ENCODE data around the gene KHSRP.

KHSRP gene

DNA sequence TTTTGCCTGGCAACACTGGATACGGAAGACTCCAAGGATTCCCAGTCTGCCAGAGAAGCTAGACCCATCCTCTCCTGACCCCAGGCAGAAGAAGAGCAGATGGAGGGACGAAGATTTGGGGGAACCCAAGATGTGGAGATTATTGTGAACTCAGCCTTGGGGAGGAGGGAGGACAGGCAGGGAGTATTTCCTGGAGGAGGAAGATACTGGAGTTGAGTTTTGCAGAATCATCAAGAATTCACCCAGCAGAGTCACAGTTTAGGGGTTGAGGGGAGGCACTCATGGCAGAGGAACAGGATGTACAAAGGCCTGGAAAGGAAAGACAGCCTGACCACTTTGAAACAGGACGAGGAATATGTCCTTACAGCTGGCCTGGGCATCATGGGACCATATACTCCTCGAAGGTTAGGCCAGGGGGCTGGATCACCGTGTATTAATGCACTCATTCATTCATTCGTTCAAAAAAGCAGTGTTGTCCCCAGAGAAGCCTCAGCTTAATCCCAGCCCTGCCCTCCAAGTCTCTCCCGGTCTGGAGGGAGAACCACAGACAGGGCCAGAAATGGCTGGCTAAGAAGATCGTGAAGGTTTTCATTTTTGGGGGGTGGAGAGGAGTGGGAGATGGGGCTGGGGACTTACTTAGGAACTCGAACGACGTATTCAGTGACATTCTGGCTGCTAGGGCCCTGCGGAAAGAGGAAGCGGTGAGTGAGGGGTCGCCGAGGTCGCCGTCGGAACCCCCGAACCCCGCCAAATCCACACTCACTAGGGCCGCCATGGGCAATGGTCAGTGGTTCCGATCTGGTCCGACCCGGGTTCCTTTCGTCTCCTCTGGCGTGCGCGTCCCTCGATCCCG is 32.2 kb downstream of the KHSRP start:
- no peak for DNase-seq

DNA sequence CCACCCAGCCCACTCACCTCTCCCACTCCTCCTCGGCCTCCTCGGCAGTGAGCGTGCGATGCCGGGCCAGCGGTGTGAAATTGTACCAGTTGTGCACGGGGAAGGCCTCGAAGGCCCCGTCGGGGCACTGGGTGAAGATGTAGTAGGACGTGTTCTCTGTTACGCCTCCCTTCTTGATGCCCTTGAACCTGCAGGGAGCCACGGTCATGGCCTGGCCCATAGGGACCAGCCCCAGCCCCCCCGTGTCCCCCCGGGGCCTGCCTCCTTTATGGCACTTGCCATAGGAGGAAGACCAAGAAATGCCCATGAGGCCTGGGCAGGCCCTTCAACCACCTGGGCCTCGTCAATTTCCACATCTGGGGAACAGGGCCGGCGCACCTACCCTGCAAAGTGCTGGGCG is 37.2 kb downstream of the KHSRP start:
- no peak for DNase-seq

DNA sequence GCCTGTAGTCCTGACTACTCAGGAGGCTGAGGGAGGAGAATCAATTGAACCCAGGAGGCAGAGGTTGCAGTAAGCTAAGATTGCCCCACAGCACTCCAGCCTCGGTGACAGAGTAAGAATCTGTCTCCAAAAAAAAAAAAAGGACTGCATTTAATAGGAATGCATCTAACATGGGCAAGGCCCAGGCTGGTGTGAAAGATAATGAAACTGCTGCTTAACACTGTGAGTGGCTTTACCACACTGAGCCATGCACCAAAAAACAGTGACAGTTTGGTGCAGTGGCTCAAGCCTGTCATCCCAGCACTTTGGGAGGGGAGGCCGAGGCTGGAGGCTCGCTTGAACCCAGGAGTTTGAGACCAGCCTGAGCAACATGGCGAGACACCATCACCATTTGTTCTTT is 40.2 kb downstream of the KHSRP start:
- DNase-seq, result no peak

DNA sequence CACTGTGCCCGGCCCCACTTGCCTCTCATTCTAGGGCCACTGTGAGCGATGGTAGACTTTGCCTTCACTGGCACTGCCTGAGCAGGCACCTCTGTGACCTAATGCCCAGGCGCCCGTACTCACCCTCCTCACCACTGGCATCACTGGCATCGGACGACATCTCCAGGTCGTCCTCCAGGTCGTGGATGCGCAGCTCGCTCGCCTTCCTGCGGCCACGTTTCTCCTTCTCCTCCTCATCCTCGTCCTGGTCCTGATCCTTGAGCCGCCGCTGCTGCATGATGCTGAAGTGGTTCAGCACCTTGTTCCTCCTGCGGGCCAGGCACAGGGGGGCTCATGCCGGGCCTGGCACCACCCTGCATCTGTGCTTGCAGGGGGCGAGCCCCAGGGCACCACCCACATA is 41.4 kb downstream of the KHSRP start:
- no peak for DNase-seq

DNA sequence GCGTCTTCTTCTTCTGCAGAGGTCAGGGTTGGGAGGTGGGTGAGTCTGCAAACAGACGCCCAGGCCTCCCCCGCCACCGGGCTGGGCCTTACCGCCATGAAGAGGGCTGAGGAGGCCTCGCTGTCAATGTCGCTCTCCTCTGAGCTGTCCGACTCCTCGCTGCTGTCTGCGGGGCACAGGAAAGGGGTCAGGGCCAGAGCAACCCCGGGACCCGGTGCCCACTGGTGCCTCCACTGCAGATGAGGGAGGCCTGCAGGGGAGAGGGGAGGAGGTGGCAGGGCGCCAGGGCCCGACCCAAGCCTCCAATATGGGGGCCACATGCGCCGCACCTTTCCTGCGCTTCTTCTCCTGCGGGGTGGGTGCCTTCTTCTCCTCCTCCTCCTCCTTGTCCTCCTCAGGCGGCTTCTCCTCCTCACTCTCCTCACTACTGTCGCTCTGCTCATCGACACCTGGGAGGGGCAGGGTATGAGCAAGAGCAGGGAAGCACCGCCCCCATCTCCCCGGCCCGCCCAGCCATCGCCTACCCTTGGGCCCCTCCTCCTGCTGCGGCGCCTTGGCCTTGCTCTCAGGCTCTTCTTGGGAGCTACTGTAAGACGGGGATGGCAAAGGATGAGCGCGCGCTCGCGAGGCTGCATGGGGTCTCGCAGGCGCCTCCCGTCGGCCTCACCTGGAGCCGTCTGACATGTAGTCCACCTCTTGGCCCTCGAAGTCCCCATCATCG is 43.4 kb downstream of the KHSRP start:
- DNase-seq, result no peak

DNA sequence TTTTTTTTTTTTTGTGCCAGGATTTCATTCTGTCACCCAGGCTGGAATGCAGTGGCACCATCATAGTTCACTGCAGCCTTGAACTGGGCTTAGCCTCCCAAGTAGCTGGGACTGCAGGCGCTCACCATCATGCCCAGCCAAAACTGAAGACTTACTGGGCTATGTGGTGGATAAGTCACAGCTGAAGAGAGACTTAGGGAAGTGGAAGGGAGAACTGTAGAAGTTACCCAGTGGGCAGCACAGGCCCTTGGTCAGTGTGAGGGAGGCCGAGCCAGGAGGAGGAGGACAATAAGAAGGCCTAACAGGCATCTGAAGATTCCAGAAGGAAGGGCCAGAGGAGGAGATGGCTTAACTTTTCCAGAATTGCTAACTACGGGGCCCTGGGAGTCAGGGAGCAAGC is 44.9 kb downstream of the KHSRP start:
- no peak for DNase-seq

DNA sequence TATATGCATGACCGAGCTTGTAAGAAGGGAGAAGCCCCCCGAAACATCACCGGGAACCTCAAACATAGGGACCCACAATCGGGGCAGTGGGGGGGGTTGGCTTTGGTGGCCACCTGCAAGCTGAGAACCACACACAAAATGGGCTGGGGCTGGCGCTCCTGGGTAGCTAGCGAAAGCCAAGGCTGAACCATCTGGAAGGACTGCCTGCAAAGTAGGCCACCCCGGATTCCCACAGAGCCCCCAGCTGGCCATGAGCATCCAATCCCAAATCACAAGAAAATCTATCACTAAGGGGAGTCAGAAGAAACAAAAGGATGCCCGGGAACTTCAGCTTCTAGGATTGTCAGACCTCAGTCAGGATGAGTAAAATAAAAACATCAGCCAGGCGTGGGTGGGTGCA is 46.1 kb downstream of the KHSRP start:
- DNase-seq, result no peak

DNA sequence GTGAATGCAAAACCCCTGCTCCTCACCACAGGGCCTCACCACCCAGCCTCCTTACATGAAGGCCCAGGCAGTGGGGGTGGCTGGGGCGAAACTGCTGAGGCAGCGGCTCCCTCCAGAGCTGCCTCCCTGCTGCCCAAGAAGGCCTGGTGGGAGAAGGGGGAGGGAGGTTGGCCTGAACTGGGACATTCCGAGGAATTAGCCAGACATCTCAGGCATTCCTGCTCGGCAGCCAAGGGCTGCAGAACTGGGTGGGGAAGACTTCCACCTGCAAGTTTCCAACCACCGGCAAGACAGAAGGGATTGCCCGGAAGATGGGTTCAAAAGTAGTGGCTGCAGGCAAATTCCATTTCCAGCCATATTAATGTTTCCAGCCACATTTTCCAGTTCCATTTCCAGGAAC is 46.6 kb downstream of the KHSRP start:
- no peak for DNase-seq

DNA sequence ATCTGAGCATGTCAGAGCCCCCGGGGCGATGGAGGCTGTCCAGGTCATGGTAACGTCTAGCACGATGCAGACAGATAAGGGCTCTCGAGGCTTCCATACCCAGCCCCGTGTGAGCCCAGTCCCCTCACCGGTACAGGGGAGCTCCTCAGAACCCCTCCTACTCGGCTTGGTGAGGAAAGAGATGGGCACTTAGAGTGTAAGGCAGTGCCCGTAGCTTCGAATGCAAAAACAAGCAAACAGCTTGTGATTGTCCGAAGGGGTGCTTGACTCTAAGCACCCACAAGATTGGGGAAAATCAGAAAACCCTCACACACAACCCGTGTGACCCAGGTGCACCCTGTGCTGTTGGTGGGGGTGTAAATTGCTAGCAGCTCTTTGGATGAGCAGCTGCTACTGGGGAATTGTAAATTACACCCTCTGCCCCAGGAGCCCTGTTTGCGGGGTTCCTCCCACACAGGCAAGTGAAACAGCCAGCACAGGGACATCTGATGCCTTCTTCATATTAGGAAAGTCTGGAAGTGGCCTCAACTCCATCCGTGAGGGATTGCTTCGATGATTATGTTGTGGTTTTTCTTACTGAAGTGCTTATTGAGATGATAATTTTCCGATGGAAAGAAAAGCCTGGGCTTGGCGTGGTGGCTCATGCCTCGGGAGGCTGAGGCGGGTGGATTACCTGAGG is 48.0 kb downstream of the KHSRP start:
- no peak for DNase-seq

DNA sequence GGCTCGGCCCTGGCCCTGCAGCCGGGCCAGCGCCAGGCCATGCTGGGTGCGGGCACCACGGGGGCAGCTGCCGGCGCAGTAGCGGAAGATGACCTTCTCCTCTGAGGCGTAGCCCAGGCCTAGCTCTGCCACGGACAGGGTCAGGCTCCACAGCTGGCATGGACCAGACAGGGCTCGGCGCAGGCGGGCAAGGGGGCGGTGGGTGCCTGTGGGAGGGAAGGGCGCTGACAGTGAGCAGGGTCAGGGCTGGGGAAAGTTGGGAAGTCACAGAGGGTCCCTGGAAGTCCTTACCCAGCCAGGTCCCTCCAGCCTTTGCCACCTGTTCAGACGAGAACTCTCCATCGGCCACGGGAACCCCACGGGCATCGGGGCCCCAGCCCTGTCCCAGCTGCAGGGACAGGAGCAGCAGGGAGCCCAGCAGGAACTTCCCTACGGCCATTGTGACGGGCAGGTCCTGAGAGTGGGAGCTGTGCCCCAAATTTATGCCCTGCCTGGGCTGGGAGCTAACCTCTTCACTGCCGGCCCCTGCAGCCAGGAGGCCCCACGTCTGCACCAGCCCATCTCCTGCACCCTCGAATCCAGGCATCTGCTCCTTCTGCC is 49.1 kb downstream of the KHSRP start, which contains the start of gene PSPN:
TSS of gene PSPN (minus strand) at position 523 of the 600 bp plus-strand sequence. CDS start at position 439, 84 bp downstream.
- DNase-seq, result no peak

DNA sequence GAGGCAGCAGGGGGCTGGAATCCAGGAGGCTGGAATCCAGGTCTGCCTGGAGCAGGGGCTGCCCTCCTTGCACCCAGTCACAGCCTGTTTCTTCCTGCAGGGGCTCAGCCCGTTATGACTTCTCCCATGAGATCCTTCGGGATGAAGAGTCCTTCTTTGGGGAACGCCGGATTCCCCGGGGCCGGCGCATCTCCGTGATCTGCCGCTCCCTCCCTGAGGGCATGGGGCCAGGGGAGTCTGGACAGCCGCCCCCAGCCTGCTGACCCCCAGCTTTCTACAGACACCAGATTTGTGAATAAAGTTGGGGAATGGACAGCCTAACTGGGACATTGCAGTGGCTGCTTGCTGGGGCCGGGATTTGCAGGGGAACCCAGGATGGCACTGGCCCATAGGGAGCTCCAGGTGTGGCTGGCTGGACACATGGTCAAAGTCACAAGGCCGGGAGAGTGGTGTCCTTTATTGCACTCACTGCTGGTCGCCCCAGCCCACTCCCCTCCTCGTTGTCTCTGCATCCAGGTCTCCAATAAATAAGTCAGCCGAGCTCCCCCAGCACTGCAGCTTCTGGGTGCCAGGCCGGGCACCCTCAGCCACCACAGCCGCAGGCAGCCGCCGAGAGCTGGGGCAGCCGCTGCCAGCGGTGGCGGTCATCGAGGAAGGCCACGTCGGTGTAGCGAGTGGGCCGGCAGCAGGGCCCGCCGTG is 49.8 kb downstream of the KHSRP start:
- DNase-seq, result no peak

DNA sequence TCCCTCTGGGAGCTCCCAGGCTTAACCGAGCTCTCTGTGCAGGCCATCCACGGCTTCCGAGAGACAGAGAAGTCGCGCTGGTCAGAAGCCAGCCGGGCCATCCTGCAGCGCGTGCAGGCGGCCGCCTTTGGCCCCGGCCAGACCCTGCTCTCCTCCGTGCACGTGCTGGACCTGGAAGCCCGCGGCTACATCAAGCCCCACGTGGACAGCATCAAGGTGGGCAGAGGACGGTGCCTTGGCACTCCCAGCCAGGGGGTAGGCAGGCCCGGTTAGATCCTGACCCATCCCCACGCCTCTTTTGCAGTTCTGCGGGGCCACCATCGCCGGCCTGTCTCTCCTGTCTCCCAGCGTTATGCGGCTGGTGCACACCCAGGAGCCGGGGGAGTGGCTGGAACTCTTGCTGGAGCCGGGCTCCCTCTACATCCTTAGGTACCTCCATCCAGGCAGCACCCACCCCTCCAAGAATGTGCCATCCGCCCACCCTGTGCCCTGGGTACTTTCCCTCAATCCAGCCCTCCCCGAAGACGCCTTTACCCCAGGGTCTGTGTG is 50.4 kb downstream of the KHSRP start:
- DNase-seq, result no peak

DNA sequence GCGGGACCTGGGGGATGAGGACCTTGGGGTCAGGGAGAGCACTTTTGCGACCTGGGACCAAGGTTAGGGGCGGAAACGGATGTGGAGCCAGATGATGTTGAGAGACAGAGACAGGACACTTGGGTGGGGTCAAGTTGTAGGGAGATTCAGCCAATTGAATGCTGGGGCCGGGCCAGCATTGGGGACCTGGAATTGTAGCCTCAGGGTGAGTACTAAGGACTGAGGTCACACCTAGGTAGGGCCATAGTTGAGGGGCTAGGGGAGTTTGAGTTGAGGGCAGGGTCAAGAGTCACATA is 50.9 kb downstream of the KHSRP start:
- DNase-seq, result no peak

DNA sequence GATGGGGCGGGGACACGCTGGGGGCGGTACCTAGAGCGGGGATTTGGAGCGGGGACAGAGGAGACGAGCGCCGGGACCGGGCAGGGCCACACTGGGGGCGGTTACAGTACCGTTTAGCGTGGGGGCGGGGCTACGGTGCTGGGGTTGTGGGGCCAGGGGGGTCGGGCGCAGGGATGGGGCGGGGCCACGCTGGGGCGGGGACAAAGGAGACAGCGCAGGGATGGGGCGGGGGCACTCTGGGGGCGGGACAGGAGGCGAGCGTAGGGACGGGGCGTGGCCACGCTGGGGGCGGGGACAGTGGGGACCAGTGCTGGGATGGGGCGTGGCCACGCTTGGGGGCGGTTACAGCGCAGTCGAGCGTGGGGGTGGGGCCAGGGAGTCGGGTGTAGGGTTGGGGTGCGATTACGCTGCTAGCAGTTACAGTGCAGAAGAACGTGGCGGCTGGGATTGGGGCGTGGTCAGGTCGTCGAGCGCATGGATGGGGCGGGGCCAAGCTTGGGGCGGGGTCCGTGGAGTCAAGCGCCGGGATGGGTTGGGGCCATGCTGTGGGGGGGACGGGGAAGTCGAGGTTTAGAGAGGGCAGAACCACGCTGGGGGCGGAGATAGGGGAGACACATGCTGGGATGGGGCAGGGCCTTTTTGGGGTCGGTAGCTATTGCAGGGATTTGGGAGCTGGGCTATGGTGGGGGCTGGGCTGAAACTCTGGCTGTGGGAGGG is 51.4 kb downstream of the KHSRP start:
- peak; percentile 84 for DNase-seq

DNA sequence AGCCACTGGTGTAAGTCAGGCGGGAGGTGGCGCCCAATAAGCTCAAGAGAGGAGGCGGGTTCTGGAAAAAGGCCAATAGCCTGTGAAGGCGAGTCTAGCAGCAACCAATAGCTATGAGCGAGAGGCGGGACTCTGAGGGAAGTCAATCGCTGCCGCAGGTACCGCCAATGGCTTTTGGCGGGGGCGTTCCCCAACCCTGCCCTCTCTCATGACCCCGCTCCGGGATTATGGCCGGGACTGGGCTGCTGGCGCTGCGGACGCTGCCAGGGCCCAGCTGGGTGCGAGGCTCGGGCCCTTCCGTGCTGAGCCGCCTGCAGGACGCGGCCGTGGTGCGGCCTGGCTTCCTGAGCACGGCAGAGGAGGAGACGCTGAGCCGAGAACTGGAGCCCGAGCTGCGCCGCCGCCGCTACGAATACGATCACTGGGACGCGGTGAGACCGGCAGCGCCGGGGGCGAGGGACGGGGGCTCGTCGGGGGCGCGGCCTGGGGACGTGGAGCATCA is 52.0 kb downstream of the KHSRP start, which contains the start of gene ALKBH7:
TSS of gene ALKBH7 (plus strand) at position 201 of the 502 bp plus-strand sequence. CDS start at position 228, 27 bp downstream.
- DNase-seq, result peak; percentile 99

DNA sequence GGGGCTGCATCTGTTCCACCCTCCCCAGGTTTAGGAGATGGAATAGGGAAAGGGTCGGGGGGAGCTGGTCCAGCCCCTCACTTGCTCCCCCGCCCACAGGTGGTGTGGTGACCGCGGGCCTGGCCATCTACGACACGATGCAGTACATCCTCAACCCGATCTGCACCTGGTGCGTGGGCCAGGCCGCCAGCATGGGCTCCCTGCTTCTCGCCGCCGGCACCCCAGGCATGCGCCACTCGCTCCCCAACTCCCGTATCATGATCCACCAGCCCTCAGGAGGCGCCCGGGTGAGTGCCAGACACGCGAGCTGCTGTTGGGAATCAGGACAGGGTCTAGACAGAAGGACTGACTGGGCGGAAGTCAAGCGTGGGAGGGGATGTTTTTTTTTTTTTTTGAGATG is 60.3 kb downstream of the KHSRP start:
- no peak for DNase-seq
